HG02798 (cell line): ENCODE results near the gene RNF151.
A peak's percentile ranks its signal among the peaks of the same experiment; 100 is the strongest.

Source experiments
- ATAC-seq: cut with Tn5 transposase; IDR thresholded peaks from one replicate; pipeline ENCODE4 v1.9.1; 2021; ENCODE audit warnings: mild to moderate bottlenecking; ENCODE audit not compliant: unreplicated experiment, poor library complexity

Gene RNF151

DNA sequence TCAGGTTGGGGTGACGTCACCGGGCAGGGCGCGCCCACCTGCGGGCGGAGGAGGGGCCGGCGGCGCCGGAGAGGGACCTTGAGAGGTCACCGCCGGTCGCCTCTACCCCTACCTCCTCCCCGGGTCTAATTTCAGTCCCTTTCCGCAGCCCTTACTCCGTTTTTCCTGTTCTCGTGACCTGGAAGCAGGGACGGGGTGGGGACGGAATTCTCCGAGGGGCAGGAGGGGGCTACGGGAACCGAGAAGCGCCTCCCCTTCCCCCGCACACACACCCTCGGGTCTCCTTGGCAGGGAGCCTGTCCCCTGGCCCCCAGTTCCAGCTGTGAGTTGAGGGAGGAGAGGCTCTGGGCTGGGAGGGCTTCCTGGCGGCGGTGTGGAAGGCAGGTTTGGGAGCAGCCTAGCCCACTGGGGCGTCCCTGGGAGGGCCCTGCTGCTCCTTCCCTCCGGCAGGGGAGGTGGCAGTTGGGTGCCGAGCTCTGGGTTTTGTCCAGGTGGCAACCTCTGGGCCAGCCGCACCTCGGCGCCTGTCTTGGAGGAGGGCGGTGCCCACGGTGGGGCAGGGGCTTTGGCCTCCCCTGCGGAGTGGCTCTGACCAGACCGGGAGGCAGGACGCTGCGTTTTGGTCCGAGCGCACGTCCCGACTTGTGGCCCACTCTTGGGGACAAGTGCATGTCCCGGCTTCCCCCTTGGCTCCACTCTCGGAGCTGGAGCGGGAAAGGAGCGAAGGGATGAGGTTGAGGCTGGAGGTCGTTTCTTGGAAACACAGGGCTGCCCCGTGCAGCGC is 23.9 kb downstream of the RNF151 start:
- no peak for ATAC-seq

DNA sequence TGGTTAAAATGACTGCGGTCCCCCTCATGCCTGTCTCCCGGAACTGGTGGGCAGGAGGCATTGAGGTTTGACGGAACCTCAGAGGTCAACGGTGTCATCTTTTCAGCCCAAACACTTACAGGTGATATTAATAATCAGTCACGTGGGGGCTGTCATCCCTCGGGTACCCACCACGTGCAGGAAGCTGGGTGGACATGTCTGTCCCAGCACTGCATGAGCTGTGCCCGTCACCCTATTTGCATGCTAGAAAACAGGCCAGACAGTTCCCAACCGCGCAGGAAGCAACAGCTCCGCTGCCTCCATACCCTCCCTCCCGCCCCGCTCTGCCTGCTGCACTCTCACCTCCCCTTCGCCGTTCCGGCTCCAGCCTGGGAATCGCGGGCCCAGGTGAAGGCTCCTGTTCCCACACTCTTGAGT is 24.5 kb downstream of the RNF151 start:
- ATAC-seq: no peak

DNA sequence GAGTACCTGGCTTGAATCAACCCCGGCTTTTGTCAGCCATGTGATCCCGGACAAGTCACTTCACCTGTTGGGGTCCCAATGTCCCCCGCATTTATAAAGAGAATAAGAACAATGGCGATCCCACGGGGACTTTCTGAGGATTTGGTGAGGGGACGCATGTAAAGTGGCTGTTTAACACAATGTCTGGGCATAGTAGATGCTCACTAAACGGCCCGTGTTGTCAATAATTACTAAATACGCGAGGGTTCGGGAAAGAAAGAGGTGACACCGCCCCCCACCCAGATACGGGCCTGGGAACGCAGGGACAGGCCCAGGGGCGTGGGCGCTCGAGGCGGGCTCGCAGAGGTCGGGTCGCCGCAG is 24.9 kb downstream of the RNF151 start:
- no peak for ATAC-seq

DNA sequence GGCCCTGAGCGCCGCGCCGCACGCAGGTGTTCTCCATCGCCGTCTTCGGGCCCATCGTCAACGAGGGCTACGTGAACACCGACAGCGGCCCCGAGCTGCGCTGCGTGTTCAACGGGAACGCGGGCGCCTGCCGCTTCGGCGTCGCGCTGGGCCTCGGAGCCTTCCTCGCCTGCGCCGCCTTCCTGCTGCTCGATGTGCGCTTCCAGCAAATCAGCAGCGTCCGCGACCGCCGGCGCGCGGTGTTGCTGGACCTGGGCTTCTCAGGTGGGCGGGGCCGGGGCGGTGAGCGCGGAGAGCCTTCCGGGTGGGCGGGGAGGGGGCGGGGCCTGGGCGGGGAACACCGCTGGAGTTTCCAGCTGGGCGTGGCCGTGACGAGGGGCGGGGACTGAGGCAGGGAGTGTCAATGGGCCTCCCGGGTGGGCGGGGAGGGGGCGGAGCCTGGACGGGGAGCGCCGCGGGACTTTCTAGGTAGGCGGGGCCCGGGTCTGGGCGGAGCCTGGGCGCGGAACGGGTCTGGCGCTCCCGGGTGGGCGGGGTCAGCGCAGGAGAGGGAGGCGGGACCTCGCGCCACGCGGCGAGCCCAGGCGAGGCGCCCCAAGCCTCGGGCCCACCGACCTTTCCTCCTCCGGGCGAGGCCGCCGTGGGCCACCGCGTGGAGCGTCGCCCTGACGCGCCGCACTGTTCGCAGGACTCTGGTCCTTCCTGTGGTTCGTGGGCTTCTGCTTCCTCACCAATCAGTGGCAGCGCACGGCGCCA is 25.5 kb downstream of the RNF151 start:
- peak; percentile 68 for ATAC-seq

DNA sequence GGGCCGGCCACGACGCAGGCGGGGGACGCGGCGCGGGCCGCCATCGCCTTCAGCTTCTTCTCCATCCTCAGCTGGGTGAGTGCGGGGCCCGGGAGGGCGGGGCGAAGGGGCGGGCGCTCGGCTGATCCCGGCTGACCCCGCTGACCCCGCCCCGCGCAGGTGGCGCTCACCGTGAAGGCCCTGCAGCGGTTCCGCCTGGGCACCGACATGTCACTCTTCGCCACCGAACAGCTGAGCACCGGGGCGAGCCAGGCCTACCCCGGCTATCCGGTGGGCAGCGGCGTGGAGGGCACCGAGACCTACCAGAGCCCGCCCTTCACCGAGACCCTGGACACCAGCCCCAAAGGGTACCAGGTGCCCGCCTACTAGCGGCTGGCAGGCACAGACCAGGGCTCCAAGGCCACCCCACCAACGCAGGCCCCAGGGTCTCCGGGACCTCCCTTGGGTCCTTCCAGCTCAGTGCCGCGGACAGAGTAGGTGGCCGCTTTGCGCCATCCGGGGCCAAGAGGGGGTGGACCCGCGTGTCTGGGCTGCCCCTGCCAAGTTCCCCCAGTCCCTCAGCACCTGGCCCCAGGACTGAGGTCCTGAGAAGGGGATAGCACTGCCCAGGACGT is 26.2 kb downstream of the RNF151 start:
- ATAC-seq: no peak

DNA sequence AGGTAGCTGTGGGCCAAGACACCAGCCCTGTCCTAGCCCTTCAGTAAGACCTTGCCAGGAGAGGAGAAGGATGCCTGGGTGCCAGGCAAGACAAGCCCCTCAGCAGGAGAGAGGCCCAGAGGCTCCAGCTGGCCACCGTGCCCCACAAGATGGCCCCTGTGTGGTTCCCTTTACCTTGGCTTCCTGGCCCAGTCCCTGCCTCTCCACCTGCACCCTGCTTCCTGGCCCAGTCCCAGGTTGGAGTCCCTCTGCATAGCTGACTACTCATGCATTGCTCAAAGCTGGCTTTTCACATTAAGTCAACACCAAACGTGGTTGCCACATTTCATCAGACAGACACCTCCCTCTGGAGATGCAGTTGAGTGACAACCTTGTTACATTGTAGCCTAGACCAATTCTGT is 27.1 kb downstream of the RNF151 start:
- no peak for ATAC-seq

DNA sequence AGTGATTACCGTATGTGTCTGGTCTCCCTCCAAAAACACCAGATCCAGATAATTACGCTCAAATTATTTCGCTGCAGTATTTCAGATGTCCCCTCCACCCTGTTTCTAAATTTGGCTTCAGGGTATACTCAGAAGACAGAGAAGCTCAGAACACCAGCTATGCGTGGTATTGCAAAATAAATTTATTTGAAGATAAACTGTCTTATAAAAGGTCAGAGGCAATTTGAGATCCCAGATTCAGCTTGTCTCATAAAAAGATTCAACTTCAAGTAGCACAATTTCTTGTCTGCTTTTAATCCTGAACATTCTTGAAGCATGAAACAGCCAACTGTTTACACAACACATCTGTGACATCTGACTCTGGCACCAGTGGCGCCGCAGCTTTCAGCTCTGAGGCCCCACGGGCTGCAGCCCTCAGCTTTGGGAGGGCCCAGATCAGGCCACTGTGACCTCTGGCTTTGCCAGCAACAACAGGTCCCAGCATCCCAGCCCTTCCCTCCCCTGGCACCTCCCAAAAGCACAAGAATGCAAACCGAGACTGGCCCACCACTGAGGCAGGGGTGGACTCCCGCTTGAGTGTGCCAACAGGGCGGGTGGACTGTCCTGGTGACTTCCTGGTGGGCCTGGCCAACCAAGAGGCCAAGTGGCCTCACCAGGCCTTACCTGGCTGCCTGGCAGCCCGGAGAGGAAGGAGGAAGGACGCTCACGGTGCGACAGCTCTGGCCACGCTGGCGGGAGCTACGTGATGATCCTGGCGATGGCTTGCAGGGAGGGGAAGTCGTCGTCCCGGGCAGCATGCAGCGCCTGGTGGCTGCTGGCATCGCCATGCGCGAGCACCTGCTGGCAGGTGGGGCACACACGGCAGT is 31.1 kb downstream of the RNF151 start:
- no peak for ATAC-seq

DNA sequence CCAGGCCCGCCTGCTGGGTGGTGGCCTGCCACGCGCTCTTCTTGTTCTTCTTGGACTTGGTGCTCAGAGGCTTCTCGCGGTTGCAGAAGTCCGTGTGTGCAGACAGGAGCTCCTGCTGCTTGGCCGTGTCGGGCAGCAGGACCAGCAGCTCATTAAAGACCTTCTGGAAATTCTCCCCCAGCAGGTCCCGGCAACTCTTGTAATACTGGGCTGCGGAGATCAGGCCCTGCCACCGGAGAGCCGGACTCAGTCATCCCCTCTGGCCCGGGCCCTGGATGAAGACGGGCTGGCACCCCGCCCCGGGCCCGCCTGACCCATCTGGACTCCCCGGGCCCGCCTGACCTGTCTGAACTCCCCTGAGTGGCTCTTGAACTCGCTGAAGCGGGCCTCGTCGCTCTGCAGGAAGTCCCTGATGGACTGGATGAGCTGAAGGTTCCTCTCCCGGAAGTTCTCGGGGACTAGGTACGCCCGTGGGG is 31.7 kb downstream of the RNF151 start:
- ATAC-seq: no peak

DNA sequence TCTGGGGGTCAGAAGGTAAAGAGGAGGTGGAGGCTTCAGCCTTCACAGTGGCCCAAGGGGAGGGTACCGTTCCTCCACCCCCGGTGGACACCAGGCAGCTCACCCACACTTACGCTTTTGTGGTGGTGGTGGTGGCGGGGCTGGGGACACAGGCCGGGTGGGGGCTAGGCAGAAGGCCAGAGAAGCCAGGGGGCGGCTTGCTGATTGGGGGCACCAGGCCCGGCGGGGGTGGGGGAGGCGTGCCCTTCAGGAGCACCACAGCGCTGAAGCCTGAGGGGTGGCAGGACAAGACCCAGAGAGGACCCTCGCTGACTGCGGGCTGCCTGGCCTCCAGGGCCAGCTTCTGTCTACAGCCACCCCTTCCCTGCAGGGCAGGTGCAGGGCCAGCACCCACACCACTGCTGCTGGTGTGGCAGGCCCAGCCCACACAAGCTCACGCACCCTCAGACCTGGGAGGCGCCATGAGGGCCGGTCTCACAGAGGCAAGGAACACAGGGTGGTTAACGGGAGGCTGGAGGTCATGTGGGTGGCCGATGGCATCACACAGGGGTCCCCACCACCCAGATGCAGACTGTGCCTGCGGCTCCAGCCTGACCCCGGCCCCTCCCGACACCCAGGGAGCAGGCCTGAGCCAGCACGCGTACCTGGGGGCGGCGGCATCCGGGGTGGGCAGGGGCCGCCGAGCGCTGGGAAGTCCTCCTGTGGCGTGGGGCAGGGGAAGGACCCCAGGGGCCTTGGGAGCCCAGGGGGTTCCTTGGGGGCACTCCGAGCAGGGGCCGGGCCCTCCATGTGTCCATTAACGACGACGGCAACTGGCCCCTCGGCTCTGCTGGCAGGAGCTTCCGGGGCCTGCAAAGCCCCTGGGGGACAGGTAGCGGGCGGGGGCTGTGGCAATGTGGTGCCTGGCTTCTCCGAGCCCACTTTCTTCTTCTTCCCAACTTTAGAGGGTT is 32.5 kb downstream of the RNF151 start:
- ATAC-seq: no peak

DNA sequence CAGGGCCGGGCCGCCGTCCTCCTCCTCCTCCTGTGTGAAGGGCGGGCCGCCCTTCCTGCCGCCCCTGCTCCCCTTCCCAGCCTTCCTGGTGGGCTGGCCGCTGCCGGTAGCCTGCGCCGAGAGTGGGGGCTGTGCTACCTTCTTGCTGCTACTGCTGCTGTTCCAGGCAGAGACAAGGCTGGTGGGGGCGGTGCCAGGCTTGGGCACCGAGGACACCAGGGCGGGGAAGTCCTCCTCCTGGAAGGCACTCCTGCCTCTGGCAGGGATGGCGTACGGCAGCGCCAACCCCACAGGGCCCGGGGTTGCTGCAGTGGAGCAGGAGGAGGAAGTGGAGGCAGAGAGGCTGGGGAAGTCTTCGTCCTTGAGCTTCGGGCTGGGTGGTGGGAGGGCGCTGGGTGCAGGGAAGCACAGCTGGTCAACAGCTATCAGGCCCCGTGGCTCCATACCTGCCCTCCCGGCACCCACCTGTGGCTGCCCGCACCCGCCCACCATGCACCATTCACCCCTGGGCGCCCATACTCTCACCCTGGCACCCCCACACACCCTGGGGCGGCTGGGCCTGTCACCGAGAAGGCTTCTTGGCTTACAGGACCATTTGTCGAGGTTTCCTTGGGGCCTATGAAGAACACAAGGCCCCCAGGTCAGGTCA is 33.3 kb downstream of the RNF151 start:
- no peak for ATAC-seq

DNA sequence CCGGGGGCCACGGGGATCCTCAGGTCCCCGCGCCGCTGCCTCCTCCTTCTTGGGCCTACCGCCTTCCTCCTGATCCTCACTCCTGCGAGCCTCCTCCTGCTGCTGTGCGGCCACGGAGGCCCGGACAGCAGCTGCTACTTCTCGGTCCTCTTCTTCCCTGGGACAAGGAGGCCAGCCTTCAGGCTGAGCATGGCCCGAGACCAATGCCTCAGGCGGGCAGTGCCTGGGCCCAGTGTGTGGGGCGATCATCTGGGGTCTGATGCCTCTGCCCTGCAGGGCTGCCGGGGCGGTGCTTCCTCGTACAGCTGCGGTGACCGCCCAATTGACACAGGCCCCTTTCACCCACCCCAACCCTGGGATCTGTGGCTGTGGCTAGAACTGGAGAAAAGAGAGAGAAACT is 34.4 kb downstream of the RNF151 start:
- no peak for ATAC-seq

DNA sequence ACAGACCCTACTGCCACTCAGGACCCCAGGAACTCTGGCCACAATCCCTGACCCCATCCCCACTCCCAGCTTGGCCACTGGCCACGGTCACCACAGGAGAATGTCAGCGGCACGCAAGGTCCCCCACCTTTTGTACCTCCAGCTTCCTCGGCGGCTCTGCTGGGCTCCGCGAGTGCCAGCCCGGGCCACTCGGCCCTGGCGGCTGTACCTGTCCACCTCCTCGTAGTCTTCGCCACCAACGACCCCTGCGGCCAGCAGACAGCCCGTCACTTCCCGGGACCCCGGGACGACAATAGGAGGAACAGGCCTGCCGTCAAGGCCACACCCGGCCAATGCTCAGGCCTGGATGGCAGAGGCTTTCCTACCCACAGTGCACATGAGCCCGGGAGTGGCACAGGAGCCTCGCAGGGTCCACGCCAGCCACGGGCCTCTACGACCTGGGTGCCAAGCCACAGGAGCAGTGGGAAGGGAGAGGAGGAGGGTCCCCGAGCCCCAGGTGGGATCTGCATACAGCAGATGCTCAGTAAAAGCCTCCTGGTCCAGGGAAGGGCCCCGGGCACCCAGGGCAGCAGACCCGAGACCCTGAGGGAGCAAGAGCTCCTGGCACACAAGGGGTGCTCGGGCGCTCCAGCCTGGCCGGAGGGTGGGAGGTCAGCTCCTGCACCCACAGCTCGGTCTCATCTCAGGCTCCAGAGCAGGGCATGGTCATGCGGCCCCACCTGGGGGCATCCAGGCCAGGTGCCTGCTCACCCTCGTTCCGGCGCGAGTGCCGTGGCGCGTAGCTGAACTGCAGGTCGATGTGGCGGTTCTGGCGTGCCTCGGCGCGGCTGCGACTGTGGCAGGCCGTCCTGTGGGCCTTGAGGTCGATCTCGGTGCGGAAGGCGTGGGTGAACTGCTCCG is 35.0 kb downstream of the RNF151 start:
- no peak for ATAC-seq

DNA sequence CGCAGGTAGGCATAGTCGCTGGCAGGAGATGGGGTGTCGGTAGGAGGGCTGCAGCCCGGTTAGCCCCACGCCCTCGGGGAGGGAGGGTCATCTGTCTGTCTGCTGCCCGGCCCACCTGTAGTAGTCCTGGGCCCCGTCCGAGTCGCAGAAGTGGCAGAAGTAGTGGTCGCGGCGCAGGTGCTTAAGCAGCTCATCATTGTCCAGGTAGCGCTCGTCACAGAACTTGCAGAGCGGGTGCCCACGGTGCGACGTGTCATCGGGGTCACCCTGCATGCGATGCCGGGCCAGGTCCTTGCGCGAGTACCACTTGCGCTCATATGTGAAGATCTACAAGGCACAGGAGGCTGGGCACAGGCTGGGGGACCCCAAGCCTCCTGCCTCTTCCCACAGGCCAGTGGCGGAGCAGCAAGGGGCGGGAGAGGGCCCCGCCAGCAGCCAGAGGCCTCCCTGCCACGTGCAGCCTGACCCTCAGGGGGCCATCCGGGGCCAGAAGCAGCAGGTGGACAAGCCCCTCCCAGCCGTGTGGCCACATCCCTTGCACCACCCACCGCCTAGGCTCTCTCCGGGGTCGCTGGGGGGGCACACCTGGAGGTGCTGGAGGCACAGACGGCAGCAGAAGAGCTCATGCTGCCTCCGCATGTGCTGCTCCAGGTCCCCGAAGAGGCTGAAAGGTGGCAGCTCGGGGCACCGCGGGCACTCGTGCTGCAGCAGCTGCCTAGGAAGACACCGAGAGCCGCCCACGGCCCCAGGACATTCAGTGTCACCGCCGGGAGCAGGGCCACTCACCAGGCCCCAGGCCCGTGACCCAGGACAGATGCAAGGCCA is 36.0 kb downstream of the RNF151 start:
- ATAC-seq: no peak

DNA sequence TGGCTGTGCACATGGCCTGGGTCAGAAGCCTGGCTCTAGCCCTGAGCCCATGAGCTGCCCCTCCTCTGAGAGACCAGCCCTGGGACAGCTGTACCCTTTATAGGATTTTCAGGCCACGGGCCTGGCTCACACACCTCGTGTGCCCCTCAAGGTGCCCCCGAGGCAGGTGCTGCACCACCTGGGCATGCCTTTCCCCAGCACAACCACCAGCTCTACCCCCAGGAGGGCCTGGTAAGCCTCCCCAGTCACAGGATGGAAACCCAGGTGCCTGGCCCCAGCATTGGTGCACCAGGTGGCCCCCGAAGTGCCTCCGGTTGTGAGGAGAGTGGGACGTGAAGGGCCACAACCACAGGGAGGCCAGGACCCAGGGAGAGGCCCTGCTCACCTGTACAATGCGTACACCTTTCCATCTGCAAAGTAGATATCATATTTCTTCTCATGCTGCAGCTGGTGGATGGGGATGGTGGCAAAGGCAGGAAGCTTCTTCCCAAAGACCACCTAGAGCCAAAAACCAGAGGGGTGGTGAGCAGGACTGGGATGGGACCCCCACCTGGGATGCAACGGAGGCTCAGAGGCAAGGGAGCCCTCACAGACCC is 36.7 kb downstream of the RNF151 start:
- no peak for ATAC-seq

DNA sequence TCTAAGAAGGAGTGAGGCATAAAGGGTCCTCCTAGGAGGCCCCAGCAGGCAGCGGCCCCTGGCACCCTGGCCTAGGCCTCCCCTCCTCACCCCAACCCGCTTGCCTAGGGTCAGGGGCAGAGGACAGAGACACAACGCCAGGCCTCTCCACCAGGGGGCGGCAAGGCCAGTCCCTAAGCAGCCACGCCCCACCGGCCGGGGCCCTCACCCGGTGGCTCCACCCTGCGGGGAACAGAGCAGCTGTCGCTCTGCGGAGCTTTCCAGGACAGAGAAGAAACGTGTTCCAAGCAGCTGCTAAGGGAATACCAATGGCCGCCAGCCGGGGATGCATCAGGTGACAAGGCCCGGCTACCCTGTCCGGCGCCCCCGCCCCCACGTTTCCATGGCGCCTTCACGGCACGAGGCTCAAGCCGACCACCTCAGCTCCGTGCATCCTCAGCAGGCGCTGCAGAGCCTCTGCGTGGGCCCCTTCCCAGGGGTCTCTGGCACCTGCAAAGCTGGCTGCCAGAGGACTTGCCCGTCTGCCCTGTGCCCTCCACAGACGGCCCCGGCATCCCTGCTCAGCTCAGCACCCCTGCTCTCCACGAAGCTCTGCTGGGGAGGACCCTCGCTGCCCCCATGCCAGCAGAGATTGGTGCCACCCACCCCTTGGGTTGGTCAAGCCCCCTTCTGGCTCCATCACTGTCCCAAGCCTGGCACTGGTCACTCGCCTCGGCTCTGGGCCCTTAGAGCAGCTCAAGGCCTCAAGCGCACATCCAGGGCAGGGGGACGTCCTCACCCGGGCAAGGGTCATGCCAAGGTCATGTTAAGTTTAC is 37.4 kb downstream of the RNF151 start:
- ATAC-seq: peak; percentile 72
